Activated naive CD4-positive, alpha-beta T cell treated with anti-CD3 and anti-CD28 coated beads, Interleukin-2, amount 50 U/mL, for 72 hours (primary cell): Measurements from ENCODE around the gene DIP2C. TPM values are rescaled to one million over a fixed set of nuclear protein-coding genes. Genes with fewer than 3 reads are reported as not detected.
"Not testable (repeated sequence)": the region's sequence is repeated elsewhere in the genome, so short reads cannot be mapped to it uniquely, and the experiment has no call there.

Experiments used
- ATAC-seq, 2 donors: fragments of 150-1000 bp; cut with Tn5 transposase; 2 replicates each; pipeline ENCODE4 v1.10.0; 2021; ENCODE audit warnings: mild to moderate bottlenecking in 2 of 2, moderate library complexity in 2 of 2
- DNase-seq, 2 donors: peaks; one replicate each; pipeline ENCODE4 v3.0.0; 2021 to 2022; ENCODE audit warnings: low spot score in 2 of 2
- H3K27ac Mint-ChIP-seq, 2 donors: one replicate each; pipeline ENCODE4 v1.8.0; 2022; ENCODE audit warnings: mild to moderate bottlenecking in 2 of 2, mixed read lengths in 2 of 2
- H3K36me3 Mint-ChIP-seq, 2 donors: one replicate each; pipeline ENCODE4 v1.8.0; 2022; ENCODE audit warnings: mixed read lengths in 2 of 2
- H3K9me3 Mint-ChIP-seq, 2 donors: one replicate each; pipeline ENCODE4 v1.8.0; 2022; ENCODE audit warnings: mixed read lengths in 2 of 2
- total RNA-seq, 2 donors: library from RNA; stranded (reverse); gene quantifications; one replicate each; pipeline ENCODE4 v1.2.3, GENCODE V29; 2022

DIP2C gene
- total RNA-seq, 2 donors from 2014 or later: 0.55 to 1.7 TPM

- peaks cover 0 to 8% of the 10 kb centered on the region in 2 donors for H3K9me3 Mint-ChIP-seq
- H3K27ac Mint-ChIP-seq: no peak overlapping the region
- H3K36me3 Mint-ChIP-seq: peaks cover 0 to 7% of the 10 kb centered on the region in 2 donors
- no peak for ATAC-seq
- DNase-seq: no peak
Observed at GRCh38 chr10:712575-712974, 23.1 kb upstream of the DIP2C start.

- H3K9me3 Mint-ChIP-seq: peaks cover 0 to 8% of the 10 kb centered on the region in 2 donors
- peaks cover 0 to 7% of the 10 kb centered on the region in 2 donors for H3K36me3 Mint-ChIP-seq
- DNase-seq (no peak), ATAC-seq (no peak)
- no peak overlapping the region for H3K27ac Mint-ChIP-seq
Observed at GRCh38 chr10:712089-712488, 22.6 kb upstream of the DIP2C start.

- H3K27ac Mint-ChIP-seq: no peak overlapping the region
- H3K36me3 Mint-ChIP-seq: peaks cover 0 to 8% of the 10 kb centered on the region in 2 donors
- no peak for ATAC-seq
- peaks cover 0 to 9% of the 10 kb centered on the region in 2 donors for H3K9me3 Mint-ChIP-seq
- no peak for DNase-seq
Observed at GRCh38 chr10:707861-708260, 18.4 kb upstream of the DIP2C start.

GRCh38 chr10:707456-707855 lies 18.0 kb upstream of the DIP2C start:
- H3K36me3 Mint-ChIP-seq: peaks cover 0 to 8% of the 10 kb centered on the region in 2 donors
- H3K9me3 Mint-ChIP-seq: peaks cover 0 to 12% of the 10 kb centered on the region in 2 donors
- H3K27ac Mint-ChIP-seq: no peak overlapping the region
- DNase-seq (no peak), ATAC-seq (no peak)

- peaks cover 0 to 15% of the 10 kb centered on the region in 2 donors for H3K9me3 Mint-ChIP-seq
- DNase-seq (no peak), ATAC-seq (no peak)
- no peak overlapping the region for H3K27ac Mint-ChIP-seq
- peaks cover 0 to 8% of the 10 kb centered on the region in 2 donors for H3K36me3 Mint-ChIP-seq
Observed at GRCh38 chr10:703118-703517, 13.7 kb upstream of the DIP2C start.

- H3K9me3 Mint-ChIP-seq: peaks cover 0 to 15% of the 10 kb centered on the region in 2 donors
- not testable (repeated sequence) for H3K36me3 Mint-ChIP-seq, DNase-seq, ATAC-seq, H3K27ac Mint-ChIP-seq
Observed at GRCh38 chr10:700183-700582, 10.7 kb upstream of the DIP2C start.

- Mint-ChIP-seq H3K36me3 (no peaks in the 10 kb centered on the region), H3K27ac (no peak overlapping the region), H3K9me3 (peaks cover 0 to 3% of the 10 kb centered on the region in 2 donors)
- no peak for ATAC-seq
- DNase-seq: no peak
Observed at GRCh38 chr10:697097-697875, 7.8 kb upstream of the DIP2C start.

GRCh38 chr10:695396-695795 lies 5.9 kb upstream of the DIP2C start:
- Mint-ChIP-seq H3K36me3 (no peaks in the 10 kb centered on the region), H3K27ac (no peak overlapping the region), H3K9me3 (peaks cover 0 to 3% of the 10 kb centered on the region in 2 donors)
- ATAC-seq (no peak), DNase-seq (no peak)

GRCh38 chr10:693506-693905 lies 4.0 kb upstream of the DIP2C start:
- no peak for ATAC-seq
- no peak for DNase-seq
- no peaks in the 10 kb centered on the region for H3K36me3 Mint-ChIP-seq
- H3K9me3 Mint-ChIP-seq: no peaks in the 10 kb centered on the region
- no peak overlapping the region for H3K27ac Mint-ChIP-seq

- Mint-ChIP-seq H3K27ac (no peak overlapping the region), H3K36me3 (no peaks in the 10 kb centered on the region), H3K9me3 (no peaks in the 10 kb centered on the region)
- ATAC-seq: no peak
- DNase-seq: no peak
Observed at GRCh38 chr10:692682-693351, 3.3 kb upstream of the DIP2C start.

- no peak overlapping the region for H3K27ac Mint-ChIP-seq
- DNase-seq (no peak), ATAC-seq (no peak)
- no peaks in the 10 kb centered on the region for H3K36me3 Mint-ChIP-seq
- H3K9me3 Mint-ChIP-seq: no peaks in the 10 kb centered on the region
Observed at GRCh38 chr10:691216-691615, 1.7 kb upstream of the DIP2C start.

- no peak overlapping the region for H3K27ac Mint-ChIP-seq
- H3K36me3 Mint-ChIP-seq: no peaks in the 10 kb centered on the region
- H3K9me3 Mint-ChIP-seq: no peaks in the 10 kb centered on the region
- no peak for DNase-seq
- ATAC-seq: peak in 1 of 2 donors; percentile 28
Observed at GRCh38 chr10:690372-691161, 1.1 kb upstream of the DIP2C start.

- Mint-ChIP-seq H3K27ac (no peak overlapping the region), H3K36me3 (no peaks in the 10 kb centered on the region), H3K9me3 (no peaks in the 10 kb centered on the region)
- DNase-seq: no peak
- ATAC-seq: no peak
Observed at GRCh38 chr10:689121-689451, 382 bp downstream of the DIP2C start.

- H3K27ac Mint-ChIP-seq: no peak overlapping the region
- no peak for DNase-seq
Observed at GRCh38 chr10:688312-689120, 952 bp downstream of the DIP2C start.

GRCh38 chr10:687583-688311 lies 1.7 kb downstream of the DIP2C start:
- DNase-seq (no peak), ATAC-seq (no peak)
- H3K9me3 Mint-ChIP-seq: no peaks in the 10 kb centered on the region
- no peak overlapping the region for H3K27ac Mint-ChIP-seq
- no peaks in the 10 kb centered on the region for H3K36me3 Mint-ChIP-seq

More at GRCh38 chr10:688312-689120, 952 bp downstream of the DIP2C start:
- Mint-ChIP-seq H3K36me3 (no peaks in the 10 kb centered on the region), H3K9me3 (no peaks in the 10 kb centered on the region)
- peak in 1 of 2 donors; percentile 39 for ATAC-seq
